ENCODE measurements around the gene ENHO. TPM values are rescaled to one million over a fixed set of nuclear protein-coding genes. Genes with fewer than 3 reads are reported as not detected.

ENHO gene
- total and polyA plus RNA-seq, 10 of the 15 experiments (the other 5 are each of a cell fraction or from before 2014, with no cell fraction given) = not detected

GRCh38 chr9:34517185-34517584, 5.6 kb downstream of the ENHO start:
- RAD21 ChIA-PET (ENCODE audit: unreplicated experiment) = no interaction called here
- Histone ChIP-seq H3K4me1 (ENCODE audit: control insufficient read depth, insufficient read depth, low read length) (no peaks in the 10 kb centered on the region), H3K79me2 (ENCODE audit: control insufficient read depth, insufficient read depth, low read length) (no peaks in the 10 kb centered on the region), H3K4me2 (ENCODE audit: control insufficient read depth, insufficient read depth) (no peak overlapping the region), H3K36me3 (ENCODE audit: control insufficient read depth in 2 of 2, insufficient read depth in 2 of 2, low read length in 1 of 2) (no peaks in the 10 kb centered on the region), H4K20me1 (ENCODE audit: control insufficient read depth, insufficient read depth) (peaks cover under 1% of the 10 kb centered on the region), H3K9me3 (replicated peaks; ENCODE audit: control insufficient read depth, insufficient read depth, low read length) (no peaks in the 10 kb centered on the region), H2AFZ (ENCODE audit: control insufficient read depth, low read depth, low read length) (no peak overlapping the region), H3K27me3 (replicated peaks in 1 of 2; ENCODE audit: control insufficient read depth in 2 of 2, insufficient read depth in 2 of 2, low read length in 1 of 2) (peaks cover 7 to 20% of the 10 kb centered on the region in 2 experiments; a peak in 3 of 4 replicates), H3K27ac (ENCODE audit: control insufficient read depth, insufficient read depth) (no peak overlapping the region), H3K9ac (ENCODE audit: control insufficient read depth, insufficient read depth, low read length) (no peak overlapping the region), H3K4me3 (no peak overlapping the region)
- FAIRE-seq = no peak
- no TSS peak for BruUV-seq (replicated peaks)
- no peak for ATAC-seq
- no peak for TF ChIP-seq SUZ12 (IDR thresholded peaks at IDR 0.05; ENCODE audit: unreplicated experiment)
- in situ Hi-C loops (cut with MboI) (no loop called here), intact Hi-C loops (cut with micrococcal nuclease; ENCODE audit: unreplicated experiment) (no loop called here)
- CTCF ChIA-PET = no interaction called here
- no peak for DNase-seq (ENCODE audit: low read depth, low spot score)
- POLR2A ChIA-PET = interaction anchor here (1.0 kb wide), 1 partner anchor 10 kb away, joined by 3 read pairs; no protein-coding TSS in a partner anchor
- WGBS (ENCODE audit: insufficient coverage, insufficient replicate concordance, low lambda C conversion rate, missing lambda C conversion rate) = 51% methylated on average over 7 of the region's 7 CpGs
- SMC1A ChIA-PET (ENCODE audit: uncharacterized antibody, unreplicated experiment) = no interaction called here

DNA sequence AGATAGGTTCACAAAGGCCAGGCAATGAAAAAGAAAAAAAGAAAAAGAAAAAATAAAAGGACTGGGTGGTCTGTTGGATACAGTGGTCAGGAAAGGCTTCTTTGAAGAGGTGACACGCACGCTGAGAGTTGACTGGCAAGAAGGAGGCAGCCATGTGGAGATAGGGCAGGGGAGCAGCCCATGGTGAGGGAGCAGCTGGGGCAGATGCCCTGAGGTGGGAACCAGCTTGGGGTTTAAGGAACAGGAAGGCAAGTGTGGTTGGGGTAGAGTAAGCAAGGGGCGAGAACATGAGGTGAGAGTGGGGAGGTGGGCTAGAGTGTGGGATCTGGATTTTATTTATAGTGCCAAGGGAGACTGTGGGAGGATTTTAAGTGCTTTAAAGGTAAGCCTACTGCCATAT, 6.8 kb downstream of the ENHO start:
- RAD21 ChIA-PET (ENCODE audit: unreplicated experiment) = no interaction called here
- no peaks in the 10 kb centered on the region for H3K36me3 ChIP-seq (ENCODE audit: control insufficient read depth in 2 of 2, insufficient read depth in 2 of 2, low read length in 1 of 2)
- H3K9me3 ChIP-seq (replicated peaks; ENCODE audit: control insufficient read depth, insufficient read depth, low read length) = no peaks in the 10 kb centered on the region
- H2AFZ ChIP-seq (ENCODE audit: control insufficient read depth, low read depth, low read length) = no peak overlapping the region
- FAIRE-seq (no peak), ATAC-seq (no peak), DNase-seq (ENCODE audit: low read depth, low spot score) (no peak)
- H3K27ac ChIP-seq (ENCODE audit: control insufficient read depth, insufficient read depth) = no peak overlapping the region
- H3K4me3 ChIP-seq = no peak overlapping the region
- TF ChIP-seq, protein P1, sequence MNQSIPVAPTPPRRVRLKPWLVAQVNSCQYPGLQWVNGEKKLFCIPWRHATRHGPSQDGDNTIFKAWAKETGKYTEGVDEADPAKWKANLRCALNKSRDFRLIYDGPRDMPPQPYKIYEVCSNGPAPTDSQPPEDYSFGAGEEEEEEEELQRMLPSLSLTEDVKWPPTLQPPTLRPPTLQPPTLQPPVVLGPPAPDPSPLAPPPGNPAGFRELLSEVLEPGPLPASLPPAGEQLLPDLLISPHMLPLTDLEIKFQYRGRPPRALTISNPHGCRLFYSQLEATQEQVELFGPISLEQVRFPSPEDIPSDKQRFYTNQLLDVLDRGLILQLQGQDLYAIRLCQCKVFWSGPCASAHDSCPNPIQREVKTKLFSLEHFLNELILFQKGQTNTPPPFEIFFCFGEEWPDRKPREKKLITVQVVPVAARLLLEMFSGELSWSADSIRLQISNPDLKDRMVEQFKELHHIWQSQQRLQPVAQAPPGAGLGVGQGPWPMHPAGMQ (IDR thresholded peaks at IDR 0.05; ENCODE audit: borderline replicate concordance) = no peak
- no TSS peak for BruUV-seq (replicated peaks)
- POLR2A ChIA-PET = no interaction called here
- H3K4me2 ChIP-seq (ENCODE audit: control insufficient read depth, insufficient read depth) = no peak overlapping the region
- intact Hi-C loops (cut with micrococcal nuclease; ENCODE audit: unreplicated experiment) (no loop called here), in situ Hi-C loops (cut with MboI) (no loop called here)
- SMC1A ChIA-PET (ENCODE audit: uncharacterized antibody, unreplicated experiment) = interaction anchor here (0.7 kb wide), 1 partner anchor 10 kb away, joined by 3 read pairs; no protein-coding TSS in a partner anchor
- WGBS (ENCODE audit: insufficient coverage, insufficient replicate concordance, low lambda C conversion rate, missing lambda C conversion rate) = 40% methylated on average over 3 of the region's 3 CpGs
- no peaks in the 10 kb centered on the region for H3K4me1 ChIP-seq (ENCODE audit: control insufficient read depth, insufficient read depth, low read length)
- H4K20me1 ChIP-seq (ENCODE audit: control insufficient read depth, insufficient read depth) = no peaks in the 10 kb centered on the region
- peaks cover 3 to 19% of the 10 kb centered on the region in 2 experiments; a peak in 3 of 4 replicates for H3K27me3 ChIP-seq (replicated peaks in 1 of 2; ENCODE audit: control insufficient read depth in 2 of 2, insufficient read depth in 2 of 2, low read length in 1 of 2)
- no peak overlapping the region for H3K9ac ChIP-seq (ENCODE audit: control insufficient read depth, insufficient read depth, low read length)
- no peaks in the 10 kb centered on the region for H3K79me2 ChIP-seq (ENCODE audit: control insufficient read depth, insufficient read depth, low read length)
- CTCF ChIA-PET = interaction anchor here (1.1 kb wide), 1 partner anchor 84 kb away, joined by 3 read pairs; no protein-coding TSS in a partner anchor

Data from GM12878 (cell line).